Natural killer cell (primary cell): ENCODE data around the gene ADGRG6. TPM values are rescaled to one million over a fixed set of nuclear protein-coding genes. Genes with fewer than 3 reads are reported as not detected.

ENCODE experiments used
- ATAC-seq, 3 donors: fragments of 150-1000 bp in 2 of 3; fragments of 200-7000 bp in 1 of 3; cut with Tn5 transposase; 1 replicate in 1 of 3; 2 replicates in 2 of 3; pipeline ENCODE4 v1.10.0; 2021; ENCODE audit warnings: mild to moderate bottlenecking in 2 of 3, moderate library complexity in 2 of 3
- DNase-seq, 2 donors: peaks; one replicate each; pipeline versions ENCODE4 v3.0.0 to v3.0.0-alpha.2; 2013 to 2021; ENCODE audit warnings: mixed read lengths in 1 of 2
- H3K27ac ChIP-seq: one replicate; pipeline ENCODE4 v1.5.1; 2013; ENCODE audit warnings: mild to moderate bottlenecking, low read length
- H3K27me3 ChIP-seq: one replicate; pipeline ENCODE4 v1.6.1; 2013; ENCODE audit warnings: low read length; ENCODE audit not compliant: control insufficient read depth, insufficient read depth
- H3K36me3 ChIP-seq: one replicate; pipeline ENCODE4 v1.6.1; 2013; ENCODE audit warnings: low read length; ENCODE audit not compliant: control insufficient read depth, insufficient read depth
- H3K4me1 ChIP-seq: one replicate; pipeline ENCODE4 v1.6.1; 2013; ENCODE audit warnings: low read length; ENCODE audit not compliant: control insufficient read depth, insufficient read depth
- H3K4me3 ChIP-seq: one replicate; pipeline ENCODE4 v1.5.1; 2013; ENCODE audit warnings: low read length
- H3K9me3 ChIP-seq: one replicate; pipeline ENCODE4 v1.6.1; 2013; ENCODE audit warnings: low read length; ENCODE audit not compliant: control insufficient read depth, insufficient read depth
- H3K27ac Mint-ChIP-seq, 2 donors: one replicate each; pipeline ENCODE4 v1.8.0; 2022; ENCODE audit warnings: mild to moderate bottlenecking in 2 of 2, mixed read lengths in 2 of 2, moderate library complexity in 1 of 2
- H3K27me3 Mint-ChIP-seq, 2 donors: one replicate each; pipeline ENCODE4 v1.8.0; 2022; ENCODE audit warnings: low read depth in 2 of 2, mixed read lengths in 2 of 2
- H3K36me3 Mint-ChIP-seq: one replicate; pipeline ENCODE4 v1.8.0; 2022; ENCODE audit warnings: mixed read lengths
- H3K4me1 Mint-ChIP-seq, 2 donors: one replicate each; pipeline ENCODE4 v1.8.0; 2022; ENCODE audit warnings: mixed read lengths in 2 of 2
- H3K4me3 Mint-ChIP-seq: one replicate; pipeline ENCODE4 v1.8.0; 2022; ENCODE audit warnings: mild to moderate bottlenecking, moderate library complexity, mixed read lengths
- H3K9me3 Mint-ChIP-seq, 2 donors: one replicate each; pipeline ENCODE4 v1.8.0; 2022; ENCODE audit warnings: mixed read lengths in 2 of 2
- CTCF ChIP-seq: fragments of 200-600 bp; IDR thresholded peaks from one replicate; pipeline ENCODE4 v1.8.0; 2022; ENCODE audit warnings: antibody characterized with exemption
- WGBS: methylation state at CpG from one replicate; pipeline ENCODE4 v1.1.7; 2013; ENCODE audit warnings: missing lambda C conversion rate; ENCODE audit not compliant: insufficient coverage; 5-methylcytosine and 5-hydroxymethylcytosine counted together
- intact Hi-C: fragments of 100-400 bp; cut with micrococcal nuclease; formaldehyde crosslinking; loops from one replicate; pipeline ENCODE4 v1.14.2; 2022
- total RNA-seq, 4 donors: library from RNA; stranded (reverse); fragments of 120-200 nt in 1 of 4; gene quantifications; one replicate each; pipeline versions ENCODE4 v1.2.3 to v1.2.4, GENCODE V29; 2013 to 2022

ADGRG6 gene
- total RNA-seq, 3 donors from 2014 or later (not counting 1 experiment from before 2014, with no cell fraction given): 0.05 to 0.24 TPM; not detected in 1

GRCh38 chr6:142485256-142485655, 183.4 kb downstream of the ADGRG6 start:
- Mint-ChIP-seq H3K4me1 (no peaks in the 10 kb centered on the region), H3K27ac (no peak overlapping the region), H3K9me3 (peaks cover 0 to under 1% of the 10 kb centered on the region in 2 donors), H3K4me3 (no peak overlapping the region), H3K27me3 (peaks cover 0 to 4% of the 10 kb centered on the region in 2 donors), H3K36me3 (no peaks in the 10 kb centered on the region)
- Histone ChIP-seq H3K36me3 (no peaks in the 10 kb centered on the region), H3K9me3 (no peaks in the 10 kb centered on the region), H3K4me1 (no peaks in the 10 kb centered on the region), H3K4me3 (no peak overlapping the region), H3K27me3 (no peaks in the 10 kb centered on the region), H3K27ac (no peak overlapping the region)
- no peak for TF ChIP-seq CTCF
- ATAC-seq (no peak), DNase-seq (no peak)
- 92% methylated on average over 2 of the region's 2 CpGs for WGBS
- intact Hi-C loops: no loop called here

DNA sequence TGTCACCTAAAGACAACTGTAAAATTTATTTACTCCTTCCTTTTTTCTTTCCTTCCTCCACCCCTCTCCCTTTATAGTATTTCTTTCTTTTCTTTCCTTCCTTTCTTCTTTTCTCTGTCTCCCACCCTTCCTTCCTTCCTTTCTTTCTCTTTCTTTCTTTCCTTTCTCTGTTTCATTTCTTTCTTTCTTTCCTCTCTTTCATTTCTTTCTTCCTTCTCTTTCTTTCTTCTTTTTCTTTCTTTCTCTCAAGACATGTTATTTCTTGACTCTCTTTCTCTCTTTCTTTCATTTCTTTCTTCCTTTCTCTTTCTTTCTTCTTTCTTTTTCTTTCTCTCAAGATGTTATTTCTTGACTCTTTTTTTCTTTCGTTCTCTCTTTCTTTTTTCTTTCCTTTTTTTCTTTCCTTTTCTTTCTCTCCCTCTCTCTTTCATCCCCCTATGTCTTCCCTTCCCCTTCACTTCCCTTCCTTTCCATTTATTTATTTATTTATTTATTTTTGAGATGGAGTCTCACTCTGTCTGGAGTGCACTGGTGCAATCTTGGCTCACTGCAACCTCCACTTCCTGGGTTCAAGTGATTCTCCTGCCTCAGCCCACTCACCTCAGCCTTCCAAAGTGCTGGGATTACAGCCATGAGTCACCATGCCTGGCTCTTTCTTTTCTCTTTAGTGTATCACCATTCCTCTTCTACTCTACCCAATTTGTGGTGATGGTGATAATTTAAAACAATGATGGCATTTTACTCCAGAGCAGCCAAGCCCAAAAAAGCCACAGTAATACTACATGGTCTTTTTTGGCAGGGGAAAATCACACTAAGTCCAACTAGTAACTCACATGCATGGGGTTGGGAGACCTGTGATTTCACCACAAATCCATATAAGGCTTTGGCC, 188.2 kb downstream of the ADGRG6 start:
- DNase-seq (no peak), ATAC-seq (no peak)
- Mint-ChIP-seq H3K4me1 (no peaks in the 10 kb centered on the region), H3K27me3 (peaks cover 0 to 7% of the 10 kb centered on the region in 2 donors), H3K4me3 (no peak overlapping the region), H3K27ac (no peak overlapping the region), H3K9me3 (peaks cover 0 to 2% of the 10 kb centered on the region in 2 donors), H3K36me3 (no peaks in the 10 kb centered on the region)
- intact Hi-C loops: no loop called here
- H3K9me3 ChIP-seq: no peaks in the 10 kb centered on the region
- H3K36me3 ChIP-seq: no peaks in the 10 kb centered on the region
- 80% methylated on average over 1 of the region's 1 CpG for WGBS
- H3K4me1 ChIP-seq: no peaks in the 10 kb centered on the region
- H3K27me3 ChIP-seq: no peaks in the 10 kb centered on the region
- H3K27ac ChIP-seq: no peak overlapping the region
- TF ChIP-seq CTCF: no peak
- no peak overlapping the region for H3K4me3 ChIP-seq

Other genes with a start within 250 kb of the ADGRG6 start
- gene GJE1, start 169.1 kb upstream of the ADGRG6 start, total RNA-seq: not detected
- gene NMBR, start 154.9 kb upstream of the ADGRG6 start, total RNA-seq: not detected
- 10 to 100 TPM; 20.5 to 33.3 (median 21.3) TPM for gene VTA1, start 154.7 kb upstream of the ADGRG6 start, total RNA-seq